Activated naive CD4-positive, alpha-beta T cell treated with anti-CD3 and anti-CD28 coated beads, Interleukin-2, amount 50 U/mL, for 24 hours (primary cell): Measurements from ENCODE around the gene SORBS2.

Experiments used
- H3K27ac Mint-ChIP-seq: one replicate; pipeline ENCODE4 v1.8.0; 2021; ENCODE audit warnings: mild to moderate bottlenecking, mixed read lengths
- H3K27me3 Mint-ChIP-seq: one replicate; pipeline ENCODE4 v1.8.0; 2021; ENCODE audit warnings: mixed read lengths
- H3K36me3 Mint-ChIP-seq: one replicate; pipeline ENCODE4 v1.8.0; 2021; ENCODE audit warnings: mixed read lengths
- H3K4me1 Mint-ChIP-seq: one replicate; pipeline ENCODE4 v1.8.0; 2021; ENCODE audit warnings: mixed read lengths
- H3K4me3 Mint-ChIP-seq: one replicate; pipeline ENCODE4 v1.8.0; 2021; ENCODE audit warnings: mild to moderate bottlenecking, mixed read lengths
- H3K9me3 Mint-ChIP-seq: one replicate; pipeline ENCODE4 v1.8.0; 2021; ENCODE audit warnings: mixed read lengths

The SORBS2 gene

DNA sequence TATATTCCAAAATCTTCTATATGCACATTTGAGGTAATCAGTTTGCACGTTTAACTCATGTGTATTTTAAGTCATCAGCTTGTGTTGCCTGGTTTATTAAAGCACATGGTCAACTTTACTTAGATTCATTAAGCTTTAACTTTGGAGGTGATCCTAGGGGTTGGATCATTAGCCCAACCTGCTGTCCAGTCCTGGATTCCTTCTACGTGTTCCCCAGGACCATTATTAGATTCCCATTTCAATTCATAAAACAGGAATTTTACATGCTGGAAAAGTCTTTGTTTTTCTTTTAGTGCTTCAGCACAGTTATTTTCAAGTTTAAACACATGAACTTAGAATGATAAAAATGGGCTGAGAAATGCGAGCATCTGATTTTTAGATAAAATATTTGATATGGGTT is 132.5 kb downstream of the SORBS2 start:
- H3K36me3 Mint-ChIP-seq, result no peaks in the 10 kb centered on the region
- H3K27me3 Mint-ChIP-seq, result peaks cover 5% of the 10 kb centered on the region
- H3K9me3 Mint-ChIP-seq, result no peaks in the 10 kb centered on the region
- no peak overlapping the region for H3K4me3 Mint-ChIP-seq
- no peak overlapping the region for H3K27ac Mint-ChIP-seq
- no peaks in the 10 kb centered on the region for H3K4me1 Mint-ChIP-seq

DNA sequence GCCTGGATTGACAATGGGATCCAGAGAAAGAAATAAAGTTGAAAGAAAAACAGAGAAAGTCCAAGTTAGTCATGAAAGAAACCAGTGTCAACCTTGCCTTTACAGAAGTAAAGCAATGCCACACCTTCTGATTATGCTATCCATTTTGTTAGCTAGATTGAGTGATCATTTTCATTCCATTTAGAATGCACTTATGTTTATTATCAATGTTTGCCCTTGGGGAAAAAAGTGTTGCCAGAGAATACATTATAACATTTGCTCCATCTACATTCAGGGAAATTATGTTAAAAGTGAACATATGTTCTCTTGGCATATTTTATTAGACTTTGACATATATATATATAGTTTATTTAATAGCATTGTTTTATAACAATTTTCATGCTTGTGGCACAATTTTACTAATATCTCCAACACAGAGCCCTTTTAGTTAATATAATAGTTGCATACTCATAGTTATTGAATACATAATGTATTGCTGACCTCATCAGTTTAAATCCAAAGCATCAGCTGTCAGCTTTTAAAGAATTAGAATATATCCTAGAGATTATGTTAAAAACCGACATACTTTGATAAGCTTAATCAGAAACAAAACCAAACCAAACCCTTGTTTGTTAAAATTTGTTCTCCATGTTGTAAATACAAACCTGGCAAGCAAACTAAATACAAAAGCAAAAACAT is 134.2 kb downstream of the SORBS2 start:
- Mint-ChIP-seq H3K27me3 (peaks cover 5% of the 10 kb centered on the region), H3K4me1 (no peaks in the 10 kb centered on the region), H3K4me3 (no peak overlapping the region), H3K9me3 (no peaks in the 10 kb centered on the region), H3K36me3 (no peaks in the 10 kb centered on the region), H3K27ac (no peak overlapping the region)

DNA sequence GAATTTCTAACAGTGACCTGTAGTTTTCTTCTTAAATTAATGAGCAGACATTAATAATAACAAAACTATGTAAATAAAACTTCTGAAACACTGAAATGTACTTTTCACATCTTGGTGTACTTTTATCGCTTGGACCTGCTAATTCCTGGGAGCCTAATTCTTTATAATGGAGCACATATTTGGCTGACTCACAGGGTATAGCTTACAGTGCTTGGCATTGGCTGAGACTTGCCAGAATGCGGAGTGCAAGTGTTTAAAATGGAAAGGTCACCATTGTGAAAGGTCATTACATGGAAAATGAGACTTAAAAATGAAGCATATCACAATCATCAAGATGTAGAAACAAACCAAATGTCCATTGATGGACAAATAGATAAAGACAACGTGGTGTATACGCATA is 139.4 kb downstream of the SORBS2 start:
- no peaks in the 10 kb centered on the region for H3K9me3 Mint-ChIP-seq
- H3K4me1 Mint-ChIP-seq, result no peaks in the 10 kb centered on the region
- H3K27ac Mint-ChIP-seq, result no peak overlapping the region
- no peak overlapping the region for H3K4me3 Mint-ChIP-seq
- no peaks in the 10 kb centered on the region for H3K36me3 Mint-ChIP-seq
- peaks cover 3% of the 10 kb centered on the region for H3K27me3 Mint-ChIP-seq

DNA sequence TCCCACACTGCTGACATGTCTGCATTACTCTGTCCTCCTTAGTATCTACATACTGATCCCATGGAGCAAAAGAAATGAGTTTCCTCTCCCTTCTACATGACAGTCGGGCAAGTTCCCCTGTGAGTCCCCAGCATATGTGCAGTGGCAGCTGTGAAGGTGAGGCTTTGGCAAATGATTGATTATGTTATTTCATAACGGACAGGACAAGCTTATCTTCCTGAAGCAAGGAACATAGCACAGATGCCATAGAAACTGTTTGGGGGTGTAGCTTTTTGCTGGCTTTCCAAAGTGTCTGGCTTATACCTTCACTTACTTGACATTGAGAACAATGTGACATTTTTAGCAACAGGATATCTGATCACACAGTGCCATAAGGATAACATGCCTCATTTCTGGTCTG is 139.8 kb downstream of the SORBS2 start:
- H3K27ac Mint-ChIP-seq, result no peak overlapping the region
- no peaks in the 10 kb centered on the region for H3K36me3 Mint-ChIP-seq
- H3K4me1 Mint-ChIP-seq, result no peaks in the 10 kb centered on the region
- no peaks in the 10 kb centered on the region for H3K9me3 Mint-ChIP-seq
- peaks cover 3% of the 10 kb centered on the region for H3K27me3 Mint-ChIP-seq
- no peak overlapping the region for H3K4me3 Mint-ChIP-seq

DNA sequence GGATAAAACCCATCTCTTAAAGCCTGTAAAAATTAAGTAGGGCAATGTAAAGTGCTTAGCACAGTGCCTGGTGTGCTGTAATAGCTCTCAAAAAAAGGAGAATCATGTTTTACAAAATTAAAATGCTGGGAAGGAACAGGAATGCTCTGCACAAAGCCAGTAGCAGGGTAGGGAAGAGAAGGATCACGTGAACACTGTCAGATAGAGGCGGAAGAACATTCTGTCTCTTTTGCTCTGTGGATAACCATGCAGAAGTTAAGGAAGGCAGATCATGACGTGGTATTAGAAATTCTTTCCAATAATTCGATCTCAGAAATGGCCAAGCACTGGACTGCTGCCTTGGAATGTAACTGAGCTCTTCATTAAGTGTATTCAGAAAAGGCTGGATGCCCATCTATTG is 140.5 kb downstream of the SORBS2 start:
- H3K4me3 Mint-ChIP-seq, result no peak overlapping the region
- no peaks in the 10 kb centered on the region for H3K4me1 Mint-ChIP-seq
- peaks cover 8% of the 10 kb centered on the region for H3K27me3 Mint-ChIP-seq
- no peaks in the 10 kb centered on the region for H3K36me3 Mint-ChIP-seq
- no peaks in the 10 kb centered on the region for H3K9me3 Mint-ChIP-seq
- H3K27ac Mint-ChIP-seq, result no peak overlapping the region

DNA sequence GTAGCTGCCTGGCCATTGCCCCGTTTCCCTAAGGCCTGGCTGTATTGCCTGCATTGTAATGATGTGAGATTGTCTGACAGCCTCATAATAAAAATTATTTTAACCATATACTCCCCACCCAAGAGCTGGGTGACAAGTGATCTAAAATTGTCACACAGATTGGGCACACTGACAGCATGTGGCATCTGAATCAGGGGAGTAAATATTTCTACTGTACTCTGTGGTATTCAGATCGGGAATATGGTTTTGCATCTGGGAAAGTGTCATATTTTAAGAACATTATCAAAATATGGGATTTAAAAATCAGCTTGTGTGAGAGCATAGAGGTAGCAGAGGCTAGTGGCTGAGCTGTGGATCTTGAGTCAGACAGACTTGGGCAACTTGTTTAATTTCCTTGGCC is 140.9 kb downstream of the SORBS2 start:
- H3K4me1 Mint-ChIP-seq, result no peaks in the 10 kb centered on the region

DNA sequence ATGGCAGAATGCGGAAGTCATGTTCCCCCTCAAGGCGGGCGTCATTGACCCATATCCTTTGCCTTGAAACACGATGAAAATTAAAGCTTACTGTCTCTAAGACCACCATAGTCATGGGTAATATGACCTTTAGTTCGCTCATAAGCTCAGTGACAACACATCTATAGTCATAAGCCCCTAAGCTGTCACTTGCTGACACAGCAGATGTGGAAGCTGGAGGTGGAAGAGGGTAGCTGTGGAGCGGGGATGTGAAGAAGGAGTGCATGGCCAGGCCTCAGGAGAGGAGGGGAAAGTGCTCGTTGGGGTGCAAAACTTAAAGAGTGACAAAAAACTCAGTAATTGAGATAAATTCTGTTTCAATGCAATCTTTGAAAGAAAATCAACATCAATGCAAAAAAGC is 142.7 kb downstream of the SORBS2 start:
- Mint-ChIP-seq H3K9me3 (no peaks in the 10 kb centered on the region), H3K27ac (no peak overlapping the region), H3K4me1 (no peaks in the 10 kb centered on the region), H3K4me3 (no peak overlapping the region), H3K27me3 (peaks cover 9% of the 10 kb centered on the region), H3K36me3 (no peaks in the 10 kb centered on the region)

More for the DNA sequence above, 140.9 kb downstream of the SORBS2 start:
- H3K4me3 Mint-ChIP-seq, result no peak overlapping the region
- no peaks in the 10 kb centered on the region for H3K36me3 Mint-ChIP-seq
- H3K27ac Mint-ChIP-seq, result no peak overlapping the region
- peaks cover 9% of the 10 kb centered on the region for H3K27me3 Mint-ChIP-seq
- no peaks in the 10 kb centered on the region for H3K9me3 Mint-ChIP-seq

DNA sequence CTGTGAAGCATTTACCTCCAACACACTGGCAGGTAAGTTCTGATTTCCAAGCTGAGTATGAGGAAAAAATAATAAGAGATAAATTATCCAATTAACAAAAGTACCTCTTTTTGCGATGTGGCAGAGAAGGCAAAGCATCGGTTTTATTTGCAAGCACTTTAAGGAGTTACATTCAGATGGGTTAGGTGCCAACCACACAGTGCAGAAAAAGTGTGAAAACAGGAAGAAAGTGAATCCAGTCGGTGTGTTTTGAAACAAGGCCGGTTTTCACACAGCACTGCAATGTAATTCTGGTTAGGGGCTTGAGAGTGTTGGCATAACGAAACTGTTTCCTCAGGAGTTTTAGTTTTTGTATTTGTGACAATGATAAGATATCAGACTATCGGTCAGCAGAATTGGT is 145.8 kb downstream of the SORBS2 start:
- H3K27ac Mint-ChIP-seq, result no peak overlapping the region
- H3K4me1 Mint-ChIP-seq, result no peaks in the 10 kb centered on the region
- no peaks in the 10 kb centered on the region for H3K36me3 Mint-ChIP-seq
- no peak overlapping the region for H3K4me3 Mint-ChIP-seq
- peaks cover 12% of the 10 kb centered on the region for H3K27me3 Mint-ChIP-seq
- H3K9me3 Mint-ChIP-seq, result no peaks in the 10 kb centered on the region

DNA sequence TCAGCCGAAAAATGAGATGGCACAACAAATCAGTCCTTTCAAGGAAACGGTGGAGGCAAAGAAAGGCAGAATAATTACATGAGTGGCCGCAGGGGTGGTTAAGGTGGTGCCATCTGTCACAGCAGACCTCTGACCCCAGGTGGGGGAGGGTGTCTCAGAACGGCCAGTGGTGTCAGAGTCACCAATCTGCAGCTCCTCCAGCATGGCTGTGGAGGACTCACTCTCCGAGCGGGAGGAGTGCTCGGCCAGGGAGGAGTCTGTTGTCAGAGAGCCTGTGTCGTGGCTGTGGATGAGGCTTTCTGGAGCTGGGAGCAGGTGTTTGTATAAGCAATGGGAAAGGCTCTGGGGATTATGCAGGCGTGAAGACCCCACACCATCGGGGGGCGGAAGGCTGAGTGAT is 146.3 kb downstream of the SORBS2 start:
- Mint-ChIP-seq H3K36me3 (no peaks in the 10 kb centered on the region), H3K9me3 (no peaks in the 10 kb centered on the region), H3K27ac (no peak overlapping the region), H3K4me1 (no peaks in the 10 kb centered on the region), H3K4me3 (no peak overlapping the region), H3K27me3 (peaks cover 12% of the 10 kb centered on the region)

DNA sequence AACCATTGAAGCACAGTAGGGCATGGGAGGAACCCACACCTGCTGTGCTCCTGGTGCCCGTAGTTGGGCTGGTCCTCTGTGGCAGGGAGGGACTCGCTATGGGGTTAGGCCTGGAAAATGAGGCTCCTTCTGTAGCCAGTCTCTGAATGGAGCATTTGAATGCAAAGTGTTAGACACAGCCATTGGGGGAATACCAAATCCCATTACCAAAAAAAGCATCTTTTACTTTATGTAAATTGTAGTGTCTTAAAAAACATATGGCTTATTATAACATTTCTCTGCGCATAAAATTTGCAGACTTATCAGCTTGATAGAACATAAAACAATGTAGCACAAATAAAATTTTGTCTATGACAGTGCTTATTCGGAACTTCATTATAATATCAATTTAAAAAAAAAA is 147.5 kb downstream of the SORBS2 start:
- H3K27me3 Mint-ChIP-seq, result peaks cover 12% of the 10 kb centered on the region
- H3K36me3 Mint-ChIP-seq, result no peaks in the 10 kb centered on the region
- no peaks in the 10 kb centered on the region for H3K4me1 Mint-ChIP-seq
- H3K4me3 Mint-ChIP-seq, result no peak overlapping the region
- H3K9me3 Mint-ChIP-seq, result no peaks in the 10 kb centered on the region
- no peak overlapping the region for H3K27ac Mint-ChIP-seq

DNA sequence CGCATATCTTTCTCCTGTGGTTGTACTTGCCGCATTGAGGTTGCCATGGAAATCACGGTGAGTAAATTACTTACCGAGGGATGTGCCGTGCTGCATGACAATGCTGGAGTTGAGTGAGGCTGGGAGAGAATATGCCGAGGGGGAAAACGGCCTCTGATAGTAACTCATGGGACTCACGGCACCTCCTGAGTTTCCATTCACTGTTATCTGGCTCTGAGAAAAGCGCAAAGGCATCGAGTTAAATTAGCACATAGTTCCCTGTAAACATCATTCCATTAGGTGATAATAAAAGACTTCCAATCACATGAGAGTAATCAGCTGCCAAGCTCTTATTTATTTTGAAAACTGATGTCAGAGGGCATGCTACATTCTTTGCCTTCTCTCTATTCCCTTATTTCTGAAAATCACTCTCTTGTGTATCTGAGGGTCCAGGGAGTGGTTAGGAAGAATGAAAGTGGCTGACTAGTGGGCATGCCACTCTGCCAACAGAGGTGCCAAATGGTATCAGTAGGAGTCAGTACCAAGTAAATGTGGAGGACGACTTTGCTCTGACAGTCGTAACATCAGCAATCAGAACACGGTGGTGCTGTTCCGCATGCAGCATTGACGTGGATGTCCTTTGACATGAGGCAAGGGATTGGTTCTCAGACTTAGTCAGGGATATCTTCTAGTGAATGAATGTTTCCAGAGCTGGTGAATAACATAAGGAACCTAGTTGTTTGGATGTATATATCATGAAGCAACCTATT is 149.8 kb downstream of the SORBS2 start:
- Mint-ChIP-seq H3K9me3 (no peaks in the 10 kb centered on the region), H3K36me3 (no peaks in the 10 kb centered on the region), H3K4me1 (no peaks in the 10 kb centered on the region), H3K4me3 (no peak overlapping the region), H3K27me3 (peaks cover 9% of the 10 kb centered on the region), H3K27ac (no peak overlapping the region)

DNA sequence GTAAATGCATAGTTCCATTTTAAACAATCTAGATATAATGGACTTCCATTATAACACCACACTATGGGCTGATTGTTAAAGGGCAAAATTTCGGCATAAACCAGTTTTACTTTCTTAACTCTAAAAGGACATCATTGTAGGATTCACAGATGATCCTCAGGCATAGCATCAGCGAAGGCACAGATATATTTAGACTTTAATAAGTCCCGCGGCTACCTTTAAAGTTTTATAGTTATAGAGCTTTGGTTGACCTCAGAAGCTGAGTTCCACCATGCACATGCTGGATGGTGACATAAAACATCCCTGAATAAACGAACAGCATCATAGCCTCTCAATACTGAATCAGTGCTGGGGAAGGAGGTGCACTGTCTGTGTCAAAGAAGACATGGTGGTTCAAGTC is 151.7 kb downstream of the SORBS2 start:
- Mint-ChIP-seq H3K9me3 (no peaks in the 10 kb centered on the region), H3K4me3 (no peak overlapping the region), H3K36me3 (no peaks in the 10 kb centered on the region), H3K27me3 (peaks cover 2% of the 10 kb centered on the region), H3K27ac (no peak overlapping the region), H3K4me1 (no peaks in the 10 kb centered on the region)

DNA sequence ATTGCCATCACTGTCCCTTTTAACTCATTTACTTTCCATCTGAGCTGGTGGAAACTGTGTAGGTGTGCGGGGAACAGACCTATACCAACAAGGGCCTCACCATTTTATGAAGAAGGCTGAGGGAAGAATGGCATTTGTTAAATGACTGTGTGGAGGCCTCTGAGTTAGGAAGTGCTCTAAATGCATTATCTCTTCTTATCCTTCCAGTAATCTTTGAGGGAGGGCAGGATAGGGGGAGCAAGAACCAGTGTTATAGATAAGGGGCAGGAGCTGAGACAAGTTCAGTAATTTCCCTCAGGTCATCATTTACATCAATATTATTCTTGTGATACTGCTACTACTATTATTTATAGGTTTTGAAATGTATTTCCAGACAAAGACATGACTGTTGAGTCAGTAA is 154.3 kb downstream of the SORBS2 start:
- Mint-ChIP-seq H3K27me3 (peaks cover 4% of the 10 kb centered on the region), H3K9me3 (no peaks in the 10 kb centered on the region), H3K36me3 (no peaks in the 10 kb centered on the region), H3K4me3 (no peak overlapping the region), H3K4me1 (no peaks in the 10 kb centered on the region), H3K27ac (no peak overlapping the region)

DNA sequence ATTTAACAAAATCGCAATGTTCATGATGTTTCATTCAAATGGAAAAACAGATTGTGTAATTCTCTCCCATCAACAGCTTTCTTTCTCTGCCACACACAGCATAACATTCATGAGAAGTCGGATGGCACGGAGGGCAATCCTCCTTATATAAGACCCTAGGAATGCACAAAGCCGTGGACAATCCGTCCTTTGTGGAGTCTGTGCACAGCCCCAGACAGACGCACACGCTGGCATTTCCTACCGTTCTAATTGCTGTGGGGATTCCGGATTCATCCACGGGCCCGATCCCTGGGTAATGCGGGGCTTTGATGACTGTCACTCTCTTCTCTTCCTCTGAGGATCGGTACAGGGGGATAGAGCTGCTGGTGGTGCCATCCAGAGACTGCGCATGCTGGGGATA is 154.8 kb downstream of the SORBS2 start:
- H3K4me3 Mint-ChIP-seq, result no peak overlapping the region
- H3K36me3 Mint-ChIP-seq, result no peaks in the 10 kb centered on the region
- H3K27ac Mint-ChIP-seq, result no peak overlapping the region
- peaks cover 4% of the 10 kb centered on the region for H3K27me3 Mint-ChIP-seq
- no peaks in the 10 kb centered on the region for H3K4me1 Mint-ChIP-seq
- no peaks in the 10 kb centered on the region for H3K9me3 Mint-ChIP-seq

DNA sequence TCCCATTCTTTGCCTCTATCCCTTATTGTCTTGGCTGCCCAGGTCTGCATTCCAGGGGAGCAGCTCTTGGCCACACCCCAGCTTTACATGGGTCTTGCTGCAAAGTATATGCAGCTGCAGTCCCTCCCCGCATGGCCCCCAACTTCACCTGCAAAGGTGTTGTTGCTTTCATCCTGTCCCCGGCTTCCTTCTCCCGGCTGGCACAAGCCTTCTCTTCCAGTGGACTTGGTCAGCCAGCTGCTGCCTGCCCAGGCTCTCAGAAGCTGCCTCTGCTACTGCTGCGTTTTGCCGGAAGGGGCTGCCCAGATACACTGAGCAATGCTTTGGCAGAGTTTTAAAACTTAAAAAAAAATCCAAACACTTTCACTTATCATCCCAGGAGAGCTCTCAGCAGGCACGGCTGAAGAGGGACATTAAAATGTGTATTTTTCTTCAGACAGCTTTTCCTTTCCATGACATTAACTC is 155.5 kb downstream of the SORBS2 start:
- Mint-ChIP-seq H3K4me1 (no peaks in the 10 kb centered on the region), H3K4me3 (no peak overlapping the region), H3K36me3 (no peaks in the 10 kb centered on the region), H3K27ac (no peak overlapping the region), H3K9me3 (no peaks in the 10 kb centered on the region), H3K27me3 (peaks cover 1% of the 10 kb centered on the region)

DNA sequence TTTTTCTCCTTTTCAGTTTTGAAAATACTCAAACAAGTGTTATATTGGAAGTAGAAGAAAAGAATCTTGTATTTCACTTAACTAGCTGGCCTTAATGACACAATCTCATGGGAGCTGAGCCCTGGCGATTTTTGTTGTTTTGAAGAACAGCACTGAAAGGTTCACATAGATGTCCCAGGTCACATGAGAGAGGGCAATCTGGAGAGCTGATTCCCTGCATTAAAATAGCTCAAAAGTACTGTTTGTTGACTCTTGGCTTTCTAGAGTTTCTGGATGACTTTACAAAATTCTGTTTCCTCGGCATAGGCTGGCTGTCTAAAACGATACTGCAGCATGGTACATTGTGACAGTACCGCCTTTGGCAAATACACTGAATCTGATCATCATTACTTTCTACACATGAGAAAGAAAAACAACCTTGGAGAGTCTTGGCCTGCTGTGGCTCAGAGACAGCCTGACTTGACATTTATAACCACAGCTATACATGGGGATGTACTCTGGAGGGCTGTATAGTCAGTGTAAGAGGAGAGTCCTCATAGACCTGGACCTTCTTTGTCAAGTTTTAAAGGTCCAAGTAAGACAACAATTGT is 156.9 kb downstream of the SORBS2 start:
- Mint-ChIP-seq H3K4me3 (no peak overlapping the region), H3K36me3 (no peaks in the 10 kb centered on the region), H3K27ac (no peak overlapping the region), H3K4me1 (no peaks in the 10 kb centered on the region), H3K27me3 (peaks cover 2% of the 10 kb centered on the region), H3K9me3 (no peaks in the 10 kb centered on the region)
